Right kidney (tissue), 1 donor: ENCODE measurements around the gene NUPR1.
"Not testable (repeated sequence)": the region's sequence is repeated elsewhere in the genome, so short reads cannot be mapped to it uniquely, and the experiment has no call there.

Experiments used
- DNase-seq: peaks from one replicate; pipeline ENCODE4 v3.0.0-alpha.2; 2016

NUPR1 gene

DNA sequence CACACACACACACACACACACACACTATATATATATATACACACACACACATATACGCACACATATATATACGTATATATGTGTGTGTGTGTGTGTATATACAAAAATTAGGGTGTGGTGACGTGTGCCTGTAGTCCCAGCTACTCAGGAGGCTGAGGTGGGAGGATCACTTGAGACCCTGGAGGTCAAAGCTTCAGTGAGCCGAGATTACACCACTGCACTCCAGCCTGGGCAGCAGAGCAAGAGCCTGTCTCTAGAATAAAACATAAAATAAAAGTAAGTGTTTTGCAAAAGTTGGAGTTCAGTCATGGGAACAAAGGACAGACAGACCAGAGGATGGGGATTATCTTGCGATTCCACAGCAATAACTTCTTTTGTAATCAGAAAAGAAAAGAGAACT is 10.8 kb downstream of the NUPR1 start:
- no peak for DNase-seq

DNA sequence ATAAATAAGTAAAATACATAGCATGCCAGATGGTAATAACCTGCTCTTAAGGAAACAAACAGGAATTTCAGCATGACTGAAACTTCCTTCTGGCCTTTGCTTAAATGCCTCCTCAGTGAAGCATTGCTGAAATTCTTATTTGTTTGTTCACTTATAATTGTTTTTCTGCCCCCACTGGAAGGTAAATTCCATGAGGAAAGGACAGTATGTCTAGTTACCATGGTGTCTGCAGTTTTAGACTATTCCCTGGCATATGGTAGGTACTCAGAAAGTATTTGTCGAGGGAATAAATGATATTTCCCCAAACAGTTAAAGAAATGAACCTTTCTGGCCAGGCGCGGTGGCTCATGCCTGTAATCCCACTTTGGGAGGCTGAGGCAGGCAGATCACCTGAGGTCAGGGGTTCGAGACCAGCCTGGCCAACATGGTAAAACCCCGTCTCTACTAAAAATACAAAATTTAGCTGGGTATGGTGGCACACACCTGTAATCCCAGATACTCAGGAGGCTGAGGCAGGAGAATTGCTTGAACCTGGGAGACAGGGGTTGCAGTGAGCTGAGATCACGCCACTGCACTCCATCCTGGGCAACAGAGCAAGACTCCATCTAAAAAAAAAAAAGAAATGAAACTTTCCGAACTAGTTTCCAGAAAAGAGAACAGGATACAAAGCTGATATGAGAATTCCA is 11.5 kb downstream of the NUPR1 start:
- DNase-seq = not testable (repeated sequence)

DNA sequence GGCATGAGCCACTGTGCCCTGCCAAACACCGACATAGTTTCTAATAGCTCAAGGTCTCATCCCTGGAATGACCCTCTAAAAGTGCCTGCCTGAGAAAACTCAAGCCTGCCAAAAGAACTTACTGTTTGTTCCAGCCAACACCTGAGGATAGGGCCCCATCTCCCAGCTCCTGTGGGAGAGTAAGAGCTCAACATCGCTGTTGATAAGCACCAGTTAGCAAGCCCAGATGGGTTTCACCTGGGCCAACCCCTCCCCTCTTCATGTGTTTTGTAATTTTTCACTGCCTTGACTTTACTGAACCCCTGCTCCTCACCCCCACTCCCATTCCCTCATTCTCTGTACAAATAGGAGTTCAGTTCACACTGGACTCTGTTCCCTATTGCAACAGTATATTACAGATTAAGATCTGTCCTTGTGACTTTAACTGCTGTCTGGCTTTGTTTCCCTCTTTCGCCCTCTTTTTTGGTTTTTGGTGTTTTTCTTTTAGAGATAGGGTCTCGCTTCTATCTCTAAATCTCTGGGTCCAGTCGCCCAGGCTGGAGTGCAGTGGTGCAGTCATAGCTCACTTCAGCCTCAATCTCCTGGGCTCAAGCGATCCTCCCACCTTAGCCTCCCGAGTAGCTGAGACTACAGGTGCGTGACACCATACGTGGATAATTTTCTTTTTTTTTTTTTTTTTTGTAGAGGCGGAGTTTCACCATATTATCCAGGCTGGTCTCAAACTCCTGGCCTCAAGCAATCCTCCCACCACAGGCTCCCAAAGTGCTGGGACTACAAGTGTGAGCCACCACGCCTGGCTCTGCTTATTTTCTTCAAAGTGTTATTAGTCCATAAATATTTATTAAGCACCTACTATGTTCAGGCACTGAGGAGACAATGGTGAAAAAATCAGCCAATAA is 12.3 kb downstream of the NUPR1 start:
- DNase-seq = no peak

DNA sequence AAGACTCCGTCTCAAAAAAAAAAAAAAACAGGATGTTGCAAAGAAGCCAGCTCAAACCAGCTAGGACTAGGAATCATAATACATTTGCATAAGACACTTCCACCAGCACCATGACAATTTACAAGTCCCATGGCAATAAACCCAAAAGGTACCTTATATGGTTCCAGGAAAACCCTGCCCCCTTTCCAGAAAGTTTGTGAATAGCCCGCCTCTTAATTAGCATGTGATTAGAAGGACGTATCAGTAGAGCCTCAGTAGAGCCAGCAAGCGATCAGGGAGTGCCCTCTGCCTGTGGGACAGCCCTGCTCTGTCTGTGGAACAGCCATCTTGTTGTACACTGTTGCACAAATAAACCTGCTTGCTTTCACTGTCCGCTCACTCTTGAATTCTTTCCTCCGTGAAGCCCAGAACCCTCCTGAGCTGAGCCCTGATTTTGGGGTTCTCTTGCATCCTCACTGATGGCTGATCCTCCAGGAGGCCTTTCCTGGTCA is 14.0 kb downstream of the NUPR1 start:
- no peak for DNase-seq

DNA sequence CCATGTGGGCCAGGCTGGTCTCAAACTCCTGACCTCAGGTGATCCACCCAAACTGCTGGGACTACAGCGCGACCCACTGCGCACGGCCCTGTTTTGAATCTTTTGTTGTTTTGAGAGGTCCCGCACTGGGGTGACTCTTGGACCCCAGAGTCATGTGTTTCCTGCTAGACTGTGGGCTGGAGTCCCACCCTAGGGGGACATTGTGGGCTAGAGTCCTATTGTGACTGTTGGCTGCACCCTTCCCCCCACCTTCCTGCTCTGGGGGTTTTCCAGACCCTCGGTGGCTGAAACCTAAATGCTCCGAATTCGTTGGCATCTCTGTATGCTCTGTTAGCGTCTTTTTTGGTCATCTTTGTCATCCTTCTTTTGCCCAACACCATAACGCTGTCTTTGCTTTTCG is 16.0 kb downstream of the NUPR1 start:
- no peak for DNase-seq

DNA sequence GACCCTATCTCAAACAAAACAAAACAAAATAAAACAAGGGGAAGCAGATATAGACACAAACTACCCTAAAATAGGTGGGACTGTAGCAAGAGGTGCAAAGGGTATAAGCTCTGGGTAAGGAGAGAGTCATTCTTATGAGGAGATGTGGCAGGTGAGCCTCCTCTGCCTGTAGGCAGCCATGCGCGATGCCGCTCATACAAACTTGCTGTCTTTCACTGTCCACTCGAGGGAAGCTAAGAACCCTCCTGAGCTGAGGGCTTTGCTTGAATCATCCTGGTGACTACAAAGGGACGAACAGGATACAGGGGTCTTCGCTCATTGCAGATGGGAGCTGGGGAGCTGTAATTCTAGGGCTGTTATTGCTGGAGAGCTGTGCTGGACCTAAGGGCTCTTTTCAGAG is 17.3 kb downstream of the NUPR1 start:
- no peak for DNase-seq

DNA sequence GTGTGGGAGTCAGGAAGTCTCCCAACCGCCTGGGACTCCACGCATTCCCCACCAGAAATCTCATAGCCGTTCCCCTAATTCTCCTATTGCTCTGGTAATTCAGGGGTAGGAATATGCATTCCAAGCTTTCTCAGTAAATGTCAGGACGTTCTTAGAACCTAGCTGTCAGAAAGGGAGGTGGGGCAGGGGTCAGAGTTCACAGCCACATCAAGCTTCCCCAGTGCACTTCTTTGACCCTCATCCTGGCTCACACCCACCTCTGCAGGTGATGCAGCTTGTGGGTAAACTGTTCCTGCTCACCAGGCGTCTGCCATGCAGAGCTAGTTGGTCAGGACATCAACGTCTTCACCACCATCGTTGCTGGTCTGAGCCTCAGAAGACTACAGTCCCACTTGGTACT is 18.1 kb downstream of the NUPR1 start:
- DNase-seq = no peak

DNA sequence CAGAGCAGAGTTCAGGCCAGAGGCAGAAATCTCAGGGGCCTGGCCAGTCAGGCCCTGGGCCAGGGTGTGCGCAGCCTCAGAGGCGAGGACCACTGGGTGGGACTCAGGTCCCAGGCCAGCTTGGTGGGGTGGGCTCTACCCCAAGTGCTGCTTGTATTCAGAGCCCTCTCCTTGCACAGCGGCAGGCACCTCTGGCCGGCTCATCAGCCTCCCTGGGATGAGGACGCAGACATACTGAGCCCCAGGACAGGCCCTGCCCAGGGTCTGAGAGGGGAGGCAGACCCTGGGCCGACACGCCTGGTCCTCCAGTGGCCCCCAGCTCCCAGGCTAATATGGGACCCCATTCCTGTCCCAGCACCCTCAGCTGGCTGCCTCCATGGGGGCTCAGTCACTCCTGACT is 24.5 kb downstream of the NUPR1 start:
- no peak for DNase-seq

DNA sequence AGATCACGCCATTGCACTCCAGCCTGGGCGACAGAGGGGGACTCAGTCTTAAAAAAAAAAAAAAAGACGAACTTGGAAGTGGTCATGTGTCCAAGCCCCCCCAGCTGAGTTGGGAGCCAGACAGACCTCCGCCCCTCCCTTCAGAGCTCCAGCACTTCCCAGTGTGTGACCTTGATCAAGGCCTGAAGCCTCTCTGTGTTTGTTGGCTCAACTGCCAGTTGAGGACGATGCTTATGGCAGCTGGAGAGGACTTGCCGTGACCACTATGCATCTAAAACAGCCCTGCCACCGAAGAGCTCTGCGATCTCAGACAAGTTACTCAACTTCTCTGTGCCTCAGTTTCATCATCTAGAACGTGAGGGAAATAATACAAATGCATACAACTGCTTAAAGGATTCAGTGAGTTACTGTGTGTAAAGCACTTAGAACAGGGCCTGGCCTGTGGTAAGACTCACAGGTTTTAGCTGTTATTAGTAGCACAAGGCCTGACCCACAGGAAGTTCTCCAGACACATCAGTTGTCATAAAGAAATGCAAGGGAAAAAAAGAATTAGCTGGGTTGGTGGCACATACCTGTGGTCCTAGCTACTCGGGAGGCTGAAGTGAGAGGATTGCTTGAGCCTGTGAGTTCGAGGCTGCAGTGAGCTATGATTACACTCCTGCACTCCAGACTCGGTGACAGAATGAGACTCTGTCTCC is 25.1 kb downstream of the NUPR1 start:
- DNase-seq = no peak

DNA sequence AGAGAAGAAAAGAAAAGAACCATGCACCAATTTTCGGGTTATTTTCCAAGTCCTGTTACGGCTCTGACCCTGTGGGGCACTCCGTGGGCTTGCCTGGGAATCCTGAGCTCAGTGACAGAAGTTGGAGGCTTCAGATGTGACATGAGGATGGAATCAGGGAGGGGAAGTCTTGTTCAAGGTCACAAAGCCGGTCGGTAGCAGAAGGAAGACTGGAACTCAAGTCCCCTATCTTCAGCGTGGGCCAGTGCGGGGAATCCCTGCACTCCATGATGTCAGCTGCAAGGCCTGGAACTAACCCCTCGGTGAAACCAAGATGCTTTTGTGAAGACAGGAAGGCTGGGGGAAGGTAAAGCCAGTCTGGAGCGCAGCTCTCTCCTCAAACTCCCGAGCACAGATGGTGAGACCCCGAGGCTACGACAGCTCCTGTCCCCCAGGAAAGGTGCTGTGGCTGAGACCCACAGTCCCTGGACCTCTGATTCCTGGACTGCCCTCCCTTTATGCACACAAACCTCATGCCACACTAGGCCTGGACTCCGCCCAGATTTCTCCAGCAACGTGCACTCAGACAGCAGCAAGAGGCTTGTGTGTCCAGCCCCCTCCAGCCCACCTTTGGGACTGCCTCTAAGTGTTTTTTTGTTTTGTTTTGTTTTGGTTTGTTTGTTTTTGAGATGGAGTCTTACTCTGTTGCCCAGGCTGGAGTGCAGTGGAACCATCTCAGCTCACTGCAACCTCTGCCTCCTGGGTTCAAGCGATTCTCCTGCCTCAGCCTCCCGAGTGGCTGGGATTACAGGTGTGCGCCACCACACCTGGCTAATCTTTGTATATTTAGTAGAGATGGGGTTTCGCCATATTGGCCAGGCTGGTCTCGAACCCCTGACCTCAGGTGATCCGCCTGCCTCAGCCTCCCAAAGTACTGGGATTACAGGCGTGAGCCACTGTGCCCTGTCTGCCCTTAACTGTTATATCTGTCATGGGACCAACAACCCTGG is 26.7 kb downstream of the NUPR1 start:
- no peak for DNase-seq

DNA sequence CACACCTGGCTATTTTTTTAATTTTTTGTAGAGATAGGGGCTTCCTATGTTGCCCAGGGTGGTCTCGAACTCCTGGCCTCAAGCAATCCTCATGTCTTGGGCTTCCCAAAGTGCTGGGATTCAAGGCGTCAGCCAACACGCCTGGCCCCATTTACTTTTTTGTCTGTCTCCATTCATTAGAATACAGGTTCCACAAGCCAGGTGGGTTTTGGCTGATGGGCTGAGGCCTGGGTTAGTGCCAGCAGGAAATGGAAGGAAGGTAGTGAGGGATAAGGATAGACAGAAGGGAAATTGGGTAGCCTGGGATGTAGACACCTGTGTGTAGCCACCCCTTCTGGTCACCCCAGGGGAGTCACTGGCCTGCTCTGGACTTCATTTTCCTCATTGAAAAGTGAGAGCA is 27.7 kb downstream of the NUPR1 start:
- no peak for DNase-seq

DNA sequence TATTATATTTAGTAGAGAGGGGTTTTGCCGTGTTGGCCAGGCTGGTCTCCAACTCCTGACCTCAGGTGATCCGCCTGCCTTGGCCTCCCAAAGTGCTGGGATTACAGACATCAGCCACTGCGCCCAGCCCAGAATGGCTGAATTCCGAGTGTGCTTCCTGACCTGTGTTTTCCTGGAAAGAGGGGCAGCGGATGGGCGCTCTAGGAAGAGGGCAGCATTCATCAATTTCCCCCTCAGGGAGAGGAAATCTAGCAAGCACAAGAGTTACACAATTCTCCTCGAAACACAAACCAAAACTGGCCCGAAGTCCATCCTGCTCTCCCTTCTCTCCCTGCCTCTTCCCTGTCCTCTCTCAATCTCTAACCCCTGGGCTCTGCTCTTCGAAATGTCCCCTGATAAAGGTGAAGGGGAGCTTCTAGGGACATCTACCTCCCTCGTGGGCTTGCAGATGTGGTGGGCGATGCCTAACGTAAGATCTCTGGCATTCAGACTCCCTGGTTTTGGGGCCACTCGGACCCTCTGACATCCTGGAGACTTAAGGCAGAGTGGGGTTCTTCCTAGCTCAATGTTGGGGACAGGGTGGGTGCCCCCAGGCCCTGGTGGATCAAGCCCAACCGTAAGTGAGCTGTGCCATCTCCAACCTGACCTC is 33.2 kb downstream of the NUPR1 start:
- DNase-seq = no peak

DNA sequence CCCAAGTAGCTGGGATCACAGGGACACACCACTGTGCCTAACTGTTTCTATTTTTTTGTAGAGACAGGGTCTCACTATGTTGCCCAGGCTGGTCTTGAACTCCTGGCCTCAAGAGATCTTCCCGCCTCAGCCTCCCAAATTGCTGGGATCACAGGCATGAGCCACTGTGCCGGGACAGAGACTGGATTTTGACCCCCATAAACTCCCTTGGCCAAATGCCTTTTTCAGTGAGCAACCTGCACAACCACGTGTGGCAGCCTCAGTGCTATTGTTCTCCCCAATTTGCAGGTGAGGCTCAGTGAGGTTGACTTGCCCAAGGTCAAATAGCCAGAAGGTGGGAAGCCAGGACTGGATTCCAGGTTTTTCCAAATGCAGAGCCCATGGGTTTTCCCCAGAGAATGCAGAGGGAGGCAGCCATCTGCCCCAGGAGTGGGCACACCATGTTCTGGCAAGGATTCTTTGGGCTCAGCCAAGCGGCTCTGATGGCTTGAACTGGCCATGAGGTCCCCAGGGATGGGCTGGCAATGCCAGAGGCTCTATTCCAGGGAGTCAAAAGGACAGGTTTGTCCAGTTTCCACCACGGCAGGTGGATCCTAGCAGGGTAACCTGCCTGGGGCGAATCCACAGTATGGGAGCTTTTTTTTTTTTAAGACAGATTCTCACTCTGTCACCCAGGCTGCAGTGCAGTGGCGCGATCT is 33.9 kb downstream of the NUPR1 start:
- no peak for DNase-seq

DNA sequence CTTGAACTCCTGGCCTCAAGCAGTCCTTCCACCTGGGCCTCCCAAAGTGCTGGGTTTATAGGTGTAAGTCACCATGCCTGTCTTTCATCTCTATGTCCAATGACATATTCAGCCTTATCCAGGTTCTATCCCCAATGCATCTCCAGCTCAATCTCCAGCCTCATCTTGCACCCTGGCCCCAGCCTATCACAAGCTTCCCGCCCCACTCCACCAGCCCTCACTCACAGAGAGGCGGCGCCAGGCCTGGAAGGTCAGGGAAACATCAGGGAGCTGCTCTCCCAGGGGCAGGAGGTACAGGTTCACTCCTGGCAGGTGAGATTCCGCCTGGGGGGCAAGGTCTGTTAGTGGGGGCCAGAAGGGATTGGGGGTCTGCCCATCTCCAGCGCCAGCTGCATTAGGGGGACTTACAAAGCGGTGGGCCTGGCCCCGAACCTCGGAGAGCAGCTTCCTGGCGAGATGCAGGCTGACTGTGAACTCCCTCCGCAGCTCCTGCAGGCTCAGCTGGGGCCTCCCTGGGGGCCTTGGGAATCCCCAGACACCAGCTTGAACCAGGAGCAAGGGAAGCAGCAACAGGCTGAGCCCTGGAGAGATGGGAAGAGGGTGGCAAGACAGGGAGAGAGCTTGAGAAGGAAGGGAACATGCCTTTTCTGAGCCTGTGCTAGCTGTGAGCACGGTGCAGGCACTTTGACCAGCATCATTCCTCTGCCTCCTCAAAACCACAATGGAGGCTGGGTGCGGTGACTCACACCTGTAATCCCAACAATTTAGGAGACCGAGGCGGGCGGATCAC is 35.1 kb downstream of the NUPR1 start:
- DNase-seq = no peak

DNA sequence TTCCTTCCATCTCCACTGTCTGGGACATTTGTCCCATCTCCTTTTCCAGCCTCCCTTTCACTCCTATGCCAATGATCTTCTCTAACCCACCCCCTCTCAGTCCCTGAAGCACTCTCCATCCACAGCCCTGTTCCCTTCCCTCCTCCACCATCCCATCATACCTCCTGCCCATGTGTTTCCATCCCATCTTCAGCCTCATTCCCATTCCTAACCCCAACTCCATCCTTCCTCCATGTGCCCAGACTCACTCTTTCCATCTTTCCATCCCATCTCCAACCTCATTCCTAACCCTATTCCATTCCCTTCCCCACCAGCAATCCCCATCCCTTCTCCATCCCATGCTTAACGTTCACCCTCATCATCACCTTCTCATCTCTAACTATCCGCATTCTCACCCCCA is 36.5 kb downstream of the NUPR1 start:
- no peak for DNase-seq

DNA sequence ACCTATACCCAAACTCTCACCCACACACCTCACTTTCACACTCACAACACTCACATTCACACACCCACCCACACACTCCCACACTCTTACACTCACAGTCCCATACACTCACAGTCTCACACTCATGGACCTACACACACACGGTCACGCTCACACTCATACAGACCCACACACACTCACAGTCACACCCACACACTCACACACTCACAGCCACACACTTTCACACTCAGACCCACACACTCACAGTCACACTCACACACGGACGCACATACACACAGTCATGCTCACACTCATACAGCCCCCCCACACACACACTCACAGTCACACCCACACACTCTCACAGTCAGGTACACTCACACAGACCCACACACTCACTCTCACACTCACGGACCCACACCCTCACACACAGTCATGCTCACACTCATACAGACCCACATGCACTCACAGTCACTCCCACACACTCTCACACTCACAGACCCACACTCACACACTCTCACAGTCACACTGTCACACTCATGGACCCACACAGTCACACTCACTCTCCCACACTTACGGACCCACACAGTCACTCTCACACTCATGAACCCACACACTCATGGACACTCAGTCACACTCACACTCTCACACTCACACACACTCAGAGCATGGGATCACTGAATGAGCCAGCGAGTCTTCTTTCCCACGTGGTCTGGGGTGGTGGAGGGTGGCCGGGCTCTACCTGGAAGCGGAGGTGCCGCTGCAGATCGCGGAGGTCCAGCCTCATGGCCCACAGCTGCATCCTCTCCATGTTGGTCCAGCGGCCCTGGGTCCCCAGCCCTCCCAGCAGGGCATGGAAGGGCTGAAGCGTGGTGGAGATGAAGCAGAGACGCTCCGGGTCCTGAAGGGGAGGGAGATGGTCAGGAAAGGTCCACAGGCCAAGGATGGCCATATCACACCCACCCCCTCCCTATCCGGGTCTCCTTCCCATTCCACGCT is 37.2 kb downstream of the NUPR1 start:
- DNase-seq = no peak

DNA sequence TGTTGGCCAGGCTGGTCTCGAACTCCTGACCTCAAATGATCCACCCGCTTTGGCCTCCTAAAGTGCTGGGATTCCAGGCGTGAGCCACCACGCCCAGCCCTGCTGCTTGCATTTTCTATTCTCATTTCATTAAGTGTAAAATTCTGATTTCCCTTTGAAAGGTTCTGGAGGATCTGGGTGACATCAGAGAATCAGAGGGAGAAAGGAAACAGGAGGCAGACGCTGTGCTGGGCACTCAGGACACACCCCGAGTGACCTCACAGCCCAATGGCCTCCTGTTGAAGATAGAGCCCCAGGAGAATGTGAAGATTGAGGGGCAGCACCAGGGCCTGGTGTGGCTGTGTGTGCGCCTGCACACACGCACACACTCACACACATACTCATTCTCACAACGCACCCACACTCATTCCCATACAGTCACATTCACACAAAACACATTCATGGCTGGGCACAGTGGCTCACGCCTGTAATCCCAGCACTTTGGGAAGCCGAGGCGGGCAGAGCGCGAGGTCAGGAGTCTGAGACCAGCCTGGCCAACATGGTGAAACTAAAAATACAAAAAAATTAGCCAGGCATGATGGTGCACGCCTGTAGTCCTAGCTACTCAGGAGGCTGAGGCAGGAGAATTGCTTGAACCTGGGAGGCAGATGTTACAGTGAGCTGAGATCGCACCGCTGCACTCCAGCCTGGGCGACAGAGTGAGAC is 38.1 kb downstream of the NUPR1 start:
- DNase-seq = not testable (repeated sequence)

DNA sequence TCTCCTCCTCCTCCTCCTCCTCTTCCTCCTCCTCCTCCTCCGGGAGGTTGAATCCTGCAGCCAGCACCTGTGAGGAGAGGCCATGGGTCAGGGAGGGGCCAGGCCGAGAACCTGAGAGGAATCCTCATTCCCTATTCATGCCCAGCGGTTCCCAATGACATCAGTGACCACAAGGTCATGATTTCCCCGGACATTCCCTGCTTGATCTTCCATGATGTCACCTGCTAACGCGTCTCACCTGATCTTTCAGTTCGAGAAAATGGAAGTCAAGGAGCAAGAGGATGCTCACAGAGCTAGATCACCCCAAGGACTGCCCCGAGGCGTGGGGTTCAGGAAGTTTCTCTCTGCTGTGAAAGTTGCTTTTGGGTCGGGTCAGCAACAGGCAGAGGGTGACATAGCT is 38.9 kb downstream of the NUPR1 start:
- no peak for DNase-seq
